ENCODE results near the gene KCNC3. TPM values are rescaled to one million over a fixed set of nuclear protein-coding genes. Genes with fewer than 3 reads are reported as not detected.

The KCNC3 gene
- total RNA-seq, 2 experiments from 2014 or later, result 1.3 to 2.3 TPM

GRCh38 chr19:50280983-50281382, 48.2 kb downstream of the KCNC3 start:
- no peaks in the 10 kb centered on the region for H3K4me1 Mint-ChIP-seq
- DNase-seq, result no peak
- peaks cover 4% of the 10 kb centered on the region for H3K9me3 Mint-ChIP-seq (ENCODE audit: low read depth)
- no peaks in the 10 kb centered on the region for H3K27me3 Mint-ChIP-seq
- H3K4me3 Mint-ChIP-seq, result no peak overlapping the region
- no peak for ATAC-seq
- peaks cover 1% of the 10 kb centered on the region for H3K36me3 Mint-ChIP-seq
- CTCF ChIA-PET, result interaction anchor here (1.0 kb wide), 1 partner anchor 26 kb away, joined by 3 read pairs; no protein-coding TSS in a partner anchor
- H3K27ac Mint-ChIP-seq, result no peak overlapping the region

- ATAC-seq, result no peak
These were observed 49.1 kb downstream of the KCNC3 start for GRCh38 chr19:50280074-50280473.

GRCh38 chr19:50277966-50278580, 51.1 kb downstream of the KCNC3 start:
- no peaks in the 10 kb centered on the region for H3K27me3 Mint-ChIP-seq

More at GRCh38 chr19:50280074-50280473, 49.1 kb downstream of the KCNC3 start:
- CTCF ChIA-PET, result interaction anchor here (1.0 kb wide), 1 partner anchor 25 kb away, joined by 3 read pairs; no protein-coding TSS in a partner anchor
- no peak overlapping the region for H3K4me3 Mint-ChIP-seq
- H3K27me3 Mint-ChIP-seq, result no peaks in the 10 kb centered on the region
- no peak overlapping the region for H3K27ac Mint-ChIP-seq
- DNase-seq, result no peak
- no peaks in the 10 kb centered on the region for H3K36me3 Mint-ChIP-seq
- no peaks in the 10 kb centered on the region for H3K4me1 Mint-ChIP-seq
- H3K9me3 Mint-ChIP-seq (ENCODE audit: low read depth), result no peaks in the 10 kb centered on the region

GRCh38 chr19:50276370-50277063, 52.7 kb downstream of the KCNC3 start:
- Mint-ChIP-seq H3K4me1 (no peaks in the 10 kb centered on the region), H3K36me3 (no peaks in the 10 kb centered on the region), H3K4me3 (no peak overlapping the region), H3K27me3 (no peaks in the 10 kb centered on the region), H3K27ac (no peak overlapping the region), H3K9me3 (ENCODE audit: low read depth) (no peaks in the 10 kb centered on the region)
- CTCF ChIA-PET, result no interaction called here
- DNase-seq (no peak), ATAC-seq (no peak)

More at GRCh38 chr19:50277966-50278580, 51.1 kb downstream of the KCNC3 start:
- DNase-seq (no peak), ATAC-seq (no peak)
- CTCF ChIA-PET, result interaction anchor here (0.7 kb wide), 1 partner anchor 19 kb away, joined by 3 read pairs; no protein-coding TSS in a partner anchor
- H3K27ac Mint-ChIP-seq, result no peak overlapping the region
- no peaks in the 10 kb centered on the region for H3K4me1 Mint-ChIP-seq
- H3K4me3 Mint-ChIP-seq, result no peak overlapping the region
- H3K9me3 Mint-ChIP-seq (ENCODE audit: low read depth), result no peaks in the 10 kb centered on the region
- no peaks in the 10 kb centered on the region for H3K36me3 Mint-ChIP-seq

- Mint-ChIP-seq H3K4me1 (no peaks in the 10 kb centered on the region), H3K27ac (no peak overlapping the region), H3K9me3 (ENCODE audit: low read depth) (no peaks in the 10 kb centered on the region), H3K36me3 (no peaks in the 10 kb centered on the region), H3K4me3 (no peak overlapping the region), H3K27me3 (no peaks in the 10 kb centered on the region)
- DNase-seq (no peak), ATAC-seq (no peak)
- CTCF ChIA-PET, result no interaction called here
These were observed 53.4 kb downstream of the KCNC3 start for GRCh38 chr19:50275577-50276368.

GRCh38 chr19:50273821-50274220, 55.4 kb downstream of the KCNC3 start:
- no peak for ATAC-seq
- CTCF ChIA-PET, result no interaction called here
- Mint-ChIP-seq H3K4me1 (no peaks in the 10 kb centered on the region), H3K27ac (no peak overlapping the region), H3K4me3 (no peak overlapping the region), H3K27me3 (no peaks in the 10 kb centered on the region), H3K36me3 (no peaks in the 10 kb centered on the region), H3K9me3 (ENCODE audit: low read depth) (no peaks in the 10 kb centered on the region)
- DNase-seq, result no peak

- Mint-ChIP-seq H3K27me3 (peaks cover 2% of the 10 kb centered on the region), H3K27ac (no peak overlapping the region), H3K9me3 (ENCODE audit: low read depth) (no peaks in the 10 kb centered on the region), H3K36me3 (no peaks in the 10 kb centered on the region), H3K4me1 (no peaks in the 10 kb centered on the region), H3K4me3 (no peak overlapping the region)
- ATAC-seq (no peak), DNase-seq (no peak)
- CTCF ChIA-PET, result no interaction called here
These were observed 56.8 kb downstream of the KCNC3 start for GRCh38 chr19:50272263-50272897.

GRCh38 chr19:50269653-50270052, 59.5 kb downstream of the KCNC3 start:
- Mint-ChIP-seq H3K27ac (no peak overlapping the region), H3K4me3 (no peak overlapping the region), H3K36me3 (no peaks in the 10 kb centered on the region), H3K4me1 (no peaks in the 10 kb centered on the region), H3K27me3 (peaks cover 2% of the 10 kb centered on the region), H3K9me3 (ENCODE audit: low read depth) (no peaks in the 10 kb centered on the region)
- CTCF ChIA-PET, result no interaction called here
- DNase-seq, result no peak
- no peak for ATAC-seq

GRCh38 chr19:50268501-50268900, 60.7 kb downstream of the KCNC3 start:
- Mint-ChIP-seq H3K4me3 (no peak overlapping the region), H3K4me1 (no peaks in the 10 kb centered on the region), H3K27ac (no peak overlapping the region), H3K27me3 (peaks cover 2% of the 10 kb centered on the region), H3K9me3 (ENCODE audit: low read depth) (no peaks in the 10 kb centered on the region), H3K36me3 (no peaks in the 10 kb centered on the region)
- CTCF ChIA-PET, result interaction anchor here (0.9 kb wide), 1 partner anchor 10 kb away, joined by 4 read pairs; no protein-coding TSS in a partner anchor
- DNase-seq (no peak), ATAC-seq (no peak)

- DNase-seq, result no peak
- no peaks in the 10 kb centered on the region for H3K4me1 Mint-ChIP-seq
- no peaks in the 10 kb centered on the region for H3K9me3 Mint-ChIP-seq (ENCODE audit: low read depth)
- no peak overlapping the region for H3K27ac Mint-ChIP-seq
- CTCF ChIA-PET, result no interaction called here
- H3K36me3 Mint-ChIP-seq, result no peaks in the 10 kb centered on the region
- ATAC-seq, result no peak
- no peak overlapping the region for H3K4me3 Mint-ChIP-seq
- H3K27me3 Mint-ChIP-seq, result peaks cover 2% of the 10 kb centered on the region
These were observed 61.1 kb downstream of the KCNC3 start for GRCh38 chr19:50268041-50268440.

- no peak overlapping the region for H3K27ac Mint-ChIP-seq
- ATAC-seq (no peak), DNase-seq (no peak)
- no peak overlapping the region for H3K4me3 Mint-ChIP-seq
- peaks cover 2% of the 10 kb centered on the region for H3K27me3 Mint-ChIP-seq
- no peaks in the 10 kb centered on the region for H3K9me3 Mint-ChIP-seq (ENCODE audit: low read depth)
- H3K36me3 Mint-ChIP-seq, result no peaks in the 10 kb centered on the region
- no peaks in the 10 kb centered on the region for H3K4me1 Mint-ChIP-seq
- CTCF ChIA-PET, result no interaction called here
These were observed 62.3 kb downstream of the KCNC3 start for GRCh38 chr19:50266896-50267295.

- no peaks in the 10 kb centered on the region for H3K4me1 Mint-ChIP-seq
- peaks cover 2% of the 10 kb centered on the region for H3K27me3 Mint-ChIP-seq
- no peak for DNase-seq
These were observed 63.1 kb downstream of the KCNC3 start for GRCh38 chr19:50266041-50266440.

GRCh38 chr19:50264483-50265186, 64.5 kb downstream of the KCNC3 start:
- DNase-seq (no peak), ATAC-seq (no peak)
- CTCF ChIA-PET, result interaction anchor here (0.5 kb wide), 1 partner anchor 111 kb away, joined by 3 read pairs; no protein-coding TSS in a partner anchor
- Mint-ChIP-seq H3K27me3 (peaks cover 2% of the 10 kb centered on the region), H3K36me3 (no peaks in the 10 kb centered on the region), H3K9me3 (ENCODE audit: low read depth) (no peaks in the 10 kb centered on the region), H3K4me3 (no peak overlapping the region), H3K4me1 (no peaks in the 10 kb centered on the region), H3K27ac (no peak overlapping the region)

More at GRCh38 chr19:50266041-50266440, 63.1 kb downstream of the KCNC3 start:
- H3K4me3 Mint-ChIP-seq, result no peak overlapping the region
- no peaks in the 10 kb centered on the region for H3K36me3 Mint-ChIP-seq
- no peak for ATAC-seq
- H3K27ac Mint-ChIP-seq, result no peak overlapping the region
- no peaks in the 10 kb centered on the region for H3K9me3 Mint-ChIP-seq (ENCODE audit: low read depth)
- CTCF ChIA-PET, result no interaction called here
